Fibroblast of skin of back (primary cell): ENCODE results near the gene NEUROD2.

Experiments used
- DNase-seq: peaks from one replicate; pipeline ENCODE4 v3.0.0-alpha.2; 2013

The NEUROD2 gene

GRCh38 chr17:39634384-39634871, 26.7 kb upstream of the NEUROD2 start:
- peak; percentile 44 for DNase-seq

GRCh38 chr17:39633570-39634183, 26.0 kb upstream of the NEUROD2 start:
- DNase-seq: no peak

DNA sequence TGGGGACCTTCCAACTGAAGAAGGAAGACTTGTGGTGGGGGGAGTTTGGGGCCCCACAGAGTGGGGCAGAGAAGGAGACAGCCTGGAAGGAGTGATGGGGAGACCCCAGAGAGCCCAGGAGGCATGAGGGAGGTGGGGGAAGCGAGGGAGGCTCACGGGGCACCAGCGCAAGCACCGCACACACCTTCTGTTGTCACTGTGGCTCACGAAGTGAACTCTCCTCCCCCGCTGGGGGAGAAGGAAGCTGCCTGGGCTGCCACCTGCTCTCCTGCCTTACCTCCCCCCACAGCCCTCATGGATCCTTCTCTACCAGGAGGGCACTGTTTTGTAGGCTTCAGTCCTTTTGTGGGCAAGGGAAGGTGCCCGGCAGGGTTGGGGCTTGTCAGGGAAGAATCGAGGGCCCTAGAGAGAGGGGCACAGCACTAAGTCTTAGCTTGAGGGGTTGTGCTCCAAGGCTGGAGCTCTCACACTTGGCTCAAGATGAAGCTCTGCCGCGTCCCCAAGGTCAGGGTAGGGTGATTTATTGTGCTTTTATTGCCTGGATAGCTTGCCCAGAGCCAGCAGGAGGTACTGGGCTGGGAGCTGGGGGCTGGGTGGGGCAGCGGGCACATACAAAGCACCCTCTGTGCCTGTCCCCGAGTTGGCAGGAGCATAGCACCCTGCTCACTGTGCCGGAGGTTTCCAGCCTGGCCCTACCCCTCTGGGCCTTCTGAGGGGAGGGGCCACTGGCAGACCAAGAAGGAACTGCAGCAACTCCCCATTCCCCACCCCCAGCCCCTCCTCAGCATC, 24.6 kb upstream of the NEUROD2 start:
- no peak for DNase-seq

DNA sequence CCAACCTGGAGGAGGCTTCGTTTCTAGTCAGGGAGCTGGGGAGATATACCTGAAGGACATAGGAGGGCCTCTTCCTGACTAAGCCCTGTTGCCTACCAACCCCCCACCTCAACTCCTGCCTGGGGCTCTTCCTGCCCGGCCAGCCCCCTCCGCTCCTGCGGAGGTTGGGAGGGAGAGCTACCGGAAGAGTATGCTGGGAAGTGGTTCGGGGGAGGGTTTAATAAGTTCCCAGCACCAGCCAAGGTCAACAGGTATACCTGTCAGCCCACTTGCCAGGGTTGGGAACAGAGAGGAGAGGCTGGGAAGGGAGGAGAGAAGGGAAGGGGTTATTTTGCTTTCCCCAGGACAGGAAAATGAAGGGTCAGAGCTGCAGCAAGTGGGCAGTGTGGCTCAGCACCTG, 23.7 kb upstream of the NEUROD2 start:
- no peak for DNase-seq

- DNase-seq: no peak
Measured at GRCh38 chr17:39629898-39630297, 22.2 kb upstream of the NEUROD2 start.

DNA sequence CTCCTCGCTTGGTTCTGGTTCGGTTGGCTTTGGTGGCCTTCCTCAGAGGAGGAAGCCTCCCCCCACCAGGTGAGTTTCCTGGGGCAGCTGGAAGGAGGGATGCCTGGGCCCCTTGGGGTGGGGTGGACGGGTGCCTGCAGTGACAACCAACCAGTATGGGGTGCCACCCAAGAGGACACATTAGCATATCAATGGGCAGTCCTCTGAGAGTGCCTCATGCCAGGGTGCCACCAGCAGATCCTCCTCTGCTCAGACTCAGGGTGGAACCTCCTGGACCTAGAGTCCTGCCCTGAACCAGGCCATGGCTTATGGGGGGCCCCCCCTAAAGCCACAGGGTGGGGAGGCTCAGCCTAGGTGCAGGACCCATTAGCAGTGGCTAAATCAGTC, 21.8 kb upstream of the NEUROD2 start:
- DNase-seq: no peak

DNA sequence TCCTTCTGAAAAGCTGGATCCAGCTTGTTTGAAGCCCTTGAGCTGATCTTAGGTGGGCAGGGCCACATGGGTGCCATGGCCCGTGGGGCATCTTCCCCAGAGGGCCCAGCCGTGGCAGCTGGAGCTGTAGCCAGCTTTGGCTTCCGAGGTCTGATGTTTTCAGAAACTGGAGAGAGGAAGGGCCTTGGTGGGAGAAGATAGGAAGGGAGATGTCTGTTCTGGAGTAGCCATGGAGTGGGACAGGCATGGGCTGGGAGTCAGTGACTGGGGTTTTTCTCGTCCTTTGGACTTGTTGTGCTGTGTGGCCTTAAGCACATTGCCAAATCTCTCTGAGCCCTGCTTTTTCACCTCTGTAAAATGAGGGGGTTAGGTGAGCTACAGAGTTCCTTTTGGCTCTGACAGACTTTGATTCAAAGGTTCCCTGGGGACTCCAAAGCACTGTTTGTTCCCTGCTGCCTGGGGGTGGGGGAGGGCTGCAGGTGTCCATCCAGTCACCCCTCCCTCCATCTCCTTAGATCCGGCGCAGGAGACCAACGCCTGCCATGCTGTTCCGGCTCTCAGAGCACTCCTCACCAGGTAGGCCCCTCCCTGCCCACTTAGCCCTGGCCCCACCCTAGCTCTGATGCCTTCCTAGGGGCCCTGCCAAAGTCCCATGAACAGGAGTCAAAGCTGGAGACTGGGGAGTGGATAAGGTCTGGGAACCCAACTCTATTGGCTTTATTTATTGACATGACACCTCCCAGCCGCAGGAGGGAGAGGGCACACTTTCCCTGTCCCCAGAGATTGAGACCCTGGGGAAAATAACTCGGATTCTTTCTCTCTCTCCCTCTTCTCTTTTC, 21.2 kb upstream of the NEUROD2 start:
- no peak for DNase-seq

- no peak for DNase-seq
Measured at GRCh38 chr17:39627712-39628516, 20.2 kb upstream of the NEUROD2 start.

- DNase-seq: no peak
Measured at GRCh38 chr17:39627047-39627711, 19.5 kb upstream of the NEUROD2 start.

DNA sequence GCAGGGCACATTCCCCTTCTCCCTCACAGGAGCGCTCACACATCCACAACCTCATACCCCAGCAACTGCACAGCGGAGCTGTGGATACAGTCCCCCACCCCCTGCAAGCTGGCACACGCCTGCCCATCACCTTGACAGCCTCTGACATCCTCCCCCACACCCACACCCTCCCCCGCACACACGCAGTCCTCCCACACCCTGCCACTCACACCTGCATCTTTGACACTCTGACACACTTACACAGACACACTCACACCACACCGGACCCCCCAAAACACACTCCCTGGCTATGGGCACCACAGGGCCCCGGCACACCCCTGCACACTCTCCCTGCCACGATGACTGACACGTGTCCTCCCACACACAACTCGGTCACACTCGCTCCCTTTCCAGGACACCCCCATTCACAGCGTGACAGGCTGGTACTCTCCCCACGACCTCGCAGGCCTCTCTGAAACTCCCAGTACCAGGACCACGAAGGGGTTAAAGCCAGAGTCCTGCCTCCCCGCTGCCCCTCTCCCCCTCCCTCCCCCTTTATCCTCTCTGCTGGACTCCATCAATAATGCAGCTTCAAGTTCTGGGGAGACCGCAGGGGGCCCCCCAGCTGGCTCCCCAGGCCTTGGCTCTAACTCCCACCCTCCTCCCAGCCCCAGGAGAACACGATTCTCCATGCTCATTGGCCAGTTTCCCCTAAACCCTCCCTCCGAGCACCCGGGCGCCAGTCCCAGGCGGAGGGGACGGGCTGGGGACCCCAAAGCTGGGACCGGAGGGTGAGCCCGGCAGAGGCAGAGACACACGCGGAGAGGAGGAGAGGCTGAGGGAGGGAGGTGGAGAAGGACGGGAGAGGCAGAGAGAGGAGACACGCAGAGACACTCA, 18.7 kb upstream of the NEUROD2 start, which contains the start of gene PPP1R1B:
PPP1R1B (plus strand) TSS at position 782 of the 876 bp plus-strand sequence. CDS start 441 bp downstream, outside the sequence.
- no peak for DNase-seq

- no peak for DNase-seq
Measured at GRCh38 chr17:39625198-39625785, 17.6 kb upstream of the NEUROD2 start.

DNA sequence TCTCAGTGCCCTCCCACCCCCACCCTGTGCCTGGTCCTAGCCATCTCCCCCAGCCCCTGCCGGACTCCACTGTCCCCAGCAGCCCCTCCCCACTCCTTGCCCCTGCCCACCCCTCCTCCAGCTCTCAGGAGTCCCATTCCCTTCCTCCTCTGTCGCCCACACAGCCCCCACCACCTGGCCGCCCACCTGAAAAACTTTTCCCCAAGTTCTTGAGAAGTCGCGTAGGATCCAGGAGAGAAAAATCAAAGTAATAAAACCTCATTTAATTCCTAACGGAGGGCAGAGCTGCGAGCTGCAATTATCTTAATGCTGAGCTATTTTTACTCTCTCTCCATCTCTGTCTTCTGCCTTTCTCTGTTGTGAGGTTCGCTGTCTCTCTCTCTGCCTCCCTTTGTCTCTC, 16.6 kb upstream of the NEUROD2 start:
- no peak for DNase-seq

GRCh38 chr17:39623356-39623950, 15.7 kb upstream of the NEUROD2 start:
- DNase-seq: peak; percentile 59

- DNase-seq: no peak
Measured at GRCh38 chr17:39622380-39623006, 14.8 kb upstream of the NEUROD2 start.

- peak; percentile 72 for DNase-seq
Measured at GRCh38 chr17:39621523-39622379, 14.0 kb upstream of the NEUROD2 start.

- no peak for DNase-seq
Measured at GRCh38 chr17:39619786-39620101, 12.0 kb upstream of the NEUROD2 start.

- DNase-seq: no peak
Measured at GRCh38 chr17:39618956-39619785, 11.5 kb upstream of the NEUROD2 start.
